Body of pancreas (tissue), 4 donors: ENCODE data around the gene CHMP4B. TPM values are rescaled to one million over a fixed set of nuclear protein-coding genes. Genes with fewer than 3 reads are reported as not detected.

Experiments
- ATAC-seq: fragments of 150-250 bp; one replicate; pipeline ENCODE4 v1.9.1; 2016
- DNase-seq, 4 donors: peaks; one replicate each; pipeline ENCODE4 v3.0.0-alpha.2; 2019
- H3K27ac ChIP-seq, 4 donors: fragments of 200-600 bp; sonication (generic); 1 replicate in 3 of 4; 2 replicates in 1 of 4; pipeline versions ENCODE4 v1.5.1 to v1.6.1; 2016 to 2019; ENCODE audit warnings: mild to moderate bottlenecking in 1 of 4, mixed read lengths in 1 of 4, moderate library complexity in 1 of 4
- H3K27me3 ChIP-seq, 2 donors: fragments of 200-600 bp; sonication (generic); one replicate each; pipeline ENCODE4 v1.6.0; 2016; ENCODE audit warnings: mild to moderate bottlenecking in 1 of 2
- H3K36me3 ChIP-seq, 2 donors: fragments of 200-600 bp; sonication (generic); replicated peaks in 1 of 2; 2 replicates each; pipeline ENCODE4 v1.5.1; 2016; ENCODE audit warnings: low read depth in 2 of 2; ENCODE audit not compliant: insufficient read depth in 1 of 2
- H3K4me1 ChIP-seq: fragments of 200-600 bp; sonication (generic); one replicate; pipeline ENCODE4 v1.6.0; 2016
- H3K4me3 ChIP-seq, 2 donors: fragments of 200-600 bp; sonication (generic); 1 replicate in 1 of 2; 2 replicates in 1 of 2; pipeline ENCODE4 v1.5.1; 2016 to 2019
- H3K9me3 ChIP-seq, 3 donors: fragments of 200-600 bp; sonication (generic); 1 replicate in 2 of 3; 2 replicates in 1 of 3; pipeline ENCODE4 v1.5.1; 2016
- CTCF ChIP-seq, 7 experiments: fragments of 450-650 bp in 4 of 7; fragments of 200-600 bp in 3 of 7; sonication (generic) in 3 of 7; IDR thresholded peaks; one replicate each; pipeline ENCODE4 v1.5.1; 2016 to 2019; ENCODE audit warnings: antibody characterized with exemption in 7 of 7
- POLR2A ChIP-seq, 3 donors: fragments of 450-650 bp; IDR thresholded peaks; one replicate each; pipeline ENCODE4 v1.6.1; 2016; ENCODE audit warnings: antibody characterized with exemption in 3 of 3, mild to moderate bottlenecking in 2 of 3
- WGBS, 2 donors: methylation state at CpG; one replicate each; pipeline ENCODE4 v1.1.5; 2017; 5-methylcytosine and 5-hydroxymethylcytosine counted together
- intact Hi-C: fragments of 100-400 bp; cut with DNase I; formaldehyde crosslinking; loops from one replicate; pipeline ENCODE4 v1.15.1; 2023
- total RNA-seq, 2 donors: library from RNA; depleted of rRNA; stranded (reverse); fragments of >200 nt; gene quantifications; one replicate each; pipeline ENCODE4 v1.1.0, GENCODE V29; 2016

CHMP4B gene
- total RNA-seq, 2 donors from 2014 or later = 24.1 to 43.3 TPM

- 72 to 74% methylated on average over 4 of the region's 4 CpGs for WGBS, 2 donors
- TF ChIP-seq CTCF (IDR thresholded peaks at IDR 0.05) (no peak), POLR2A (IDR thresholded peaks at IDR 0.05) (no peak)
Measured at GRCh38 chr20:33893314-33893713, 82.2 kb downstream of the CHMP4B start.

GRCh38 chr20:33894798-33895197, 83.7 kb downstream of the CHMP4B start:
- 71 to 84% methylated on average over 3 of the region's 3 CpGs for WGBS, 2 donors
- intact Hi-C loops = no loop called here
- Histone ChIP-seq H3K36me3 (no peaks in the 10 kb centered on the region), H3K4me3 (no peak overlapping the region), H3K4me1 (no peaks in the 10 kb centered on the region), H3K27me3 (no peaks in the 10 kb centered on the region), H3K9me3 (no peaks in the 10 kb centered on the region), H3K27ac (no peak overlapping the region)
- TF ChIP-seq POLR2A (IDR thresholded peaks at IDR 0.05) = no peak
- TF ChIP-seq CTCF (IDR thresholded peaks at IDR 0.05) = no peak
- DNase-seq (no peak), ATAC-seq (no peak)

More at GRCh38 chr20:33893314-33893713, 82.2 kb downstream of the CHMP4B start:
- Histone ChIP-seq H3K27me3 (no peaks in the 10 kb centered on the region), H3K27ac (no peak overlapping the region), H3K9me3 (no peaks in the 10 kb centered on the region), H3K4me1 (no peaks in the 10 kb centered on the region), H3K4me3 (no peak overlapping the region), H3K36me3 (no peaks in the 10 kb centered on the region)
- no peak for ATAC-seq
- intact Hi-C loops = no loop called here
- DNase-seq = no peak

GRCh38 chr20:33896509-33896908, 85.4 kb downstream of the CHMP4B start:
- Histone ChIP-seq H3K27ac (no peak overlapping the region), H3K27me3 (no peaks in the 10 kb centered on the region), H3K36me3 (no peaks in the 10 kb centered on the region), H3K9me3 (no peaks in the 10 kb centered on the region), H3K4me3 (no peak overlapping the region), H3K4me1 (peaks cover 8% of the 10 kb centered on the region)
- intact Hi-C loops = no loop called here
- no peak for TF ChIP-seq CTCF (IDR thresholded peaks at IDR 0.05)
- TF ChIP-seq POLR2A (IDR thresholded peaks at IDR 0.05) = no peak
- peak; percentile 17 to 70 (median 42) for DNase-seq
- no peak for ATAC-seq
- WGBS, 2 donors = 43 to 74% methylated on average over 2 to 4 of the region's 4 CpGs

GRCh38 chr20:33897313-33897912, 86.3 kb downstream of the CHMP4B start:
- WGBS, 2 donors = 48 to 66% methylated on average over 7 to 8 of the region's 8 CpGs
- Histone ChIP-seq H3K4me1 (peaks cover 8% of the 10 kb centered on the region), H3K27me3 (no peaks in the 10 kb centered on the region), H3K36me3 (no peaks in the 10 kb centered on the region), H3K9me3 (no peaks in the 10 kb centered on the region), H3K4me3 (no peak overlapping the region), H3K27ac (no peak overlapping the region)
- intact Hi-C loops = no loop called here
- DNase-seq (no peak), ATAC-seq (no peak)
- TF ChIP-seq CTCF (IDR thresholded peaks at IDR 0.05) (no peak), POLR2A (IDR thresholded peaks at IDR 0.05) (no peak)

GRCh38 chr20:33899106-33899505, 88.0 kb downstream of the CHMP4B start:
- H3K36me3 ChIP-seq = no peaks in the 10 kb centered on the region
- intact Hi-C loops = no loop called here
- peaks cover 8% of the 10 kb centered on the region for H3K4me1 ChIP-seq
- no peaks in the 10 kb centered on the region for H3K9me3 ChIP-seq
- no peak overlapping the region for H3K4me3 ChIP-seq
- no peak overlapping the region for H3K27ac ChIP-seq
- DNase-seq = no peak
- WGBS, 2 donors = 80% methylated on average over 6 to 7 of the region's 7 CpGs
- no peak for ATAC-seq
- TF ChIP-seq CTCF (IDR thresholded peaks at IDR 0.05) = no peak
- no peak for TF ChIP-seq POLR2A (IDR thresholded peaks at IDR 0.05)
- H3K27me3 ChIP-seq = no peaks in the 10 kb centered on the region
